Ishikawa (cell line): ENCODE measurements around the gene LRRC32.
A peak's percentile ranks its signal among the peaks of the same experiment; 100 is the strongest.

ENCODE experiments used
- CEBPB ChIP-seq: IDR thresholded peaks from 2 replicates; pipeline ENCODE4 v1.6.1; 2012
- CREB1 ChIP-seq: IDR thresholded peaks from 2 replicates; pipeline ENCODE4 v1.6.1; 2012; ENCODE audit warnings: low read depth
- EP300 ChIP-seq: IDR thresholded peaks from 2 replicates; pipeline ENCODE4 v1.6.1; 2012; ENCODE audit warnings: borderline replicate concordance
- FOXM1 ChIP-seq: IDR thresholded peaks from 2 replicates; pipeline ENCODE4 v1.6.1; 2012; ENCODE audit warnings: low read depth, borderline replicate concordance
- NFIC ChIP-seq: IDR thresholded peaks from 2 replicates; pipeline ENCODE4 v1.6.1; 2012
- RAD21 ChIP-seq: IDR thresholded peaks from 2 replicates; pipeline ENCODE4 v1.6.1; 2012; ENCODE audit warnings: low read depth
- TEAD4 ChIP-seq: IDR thresholded peaks from 2 replicates; pipeline ENCODE4 v1.6.1; 2012
- USF1 ChIP-seq: IDR thresholded peaks from 2 replicates; pipeline ENCODE4 v1.6.1; 2012
- ZBTB7A ChIP-seq: IDR thresholded peaks from 2 replicates; pipeline ENCODE4 v1.6.1; 2012; ENCODE audit warnings: low read depth
- TF ChIP-seq, protein P1 (sequence below): IDR thresholded peaks from 2 replicates; pipeline ENCODE4 v1.6.1; 2012
- TF ChIP-seq, protein P2 (sequence below): IDR thresholded peaks from 2 replicates; pipeline ENCODE4 v1.6.1; 2012; ENCODE audit warnings: low read depth, mild to moderate bottlenecking

DNA sequence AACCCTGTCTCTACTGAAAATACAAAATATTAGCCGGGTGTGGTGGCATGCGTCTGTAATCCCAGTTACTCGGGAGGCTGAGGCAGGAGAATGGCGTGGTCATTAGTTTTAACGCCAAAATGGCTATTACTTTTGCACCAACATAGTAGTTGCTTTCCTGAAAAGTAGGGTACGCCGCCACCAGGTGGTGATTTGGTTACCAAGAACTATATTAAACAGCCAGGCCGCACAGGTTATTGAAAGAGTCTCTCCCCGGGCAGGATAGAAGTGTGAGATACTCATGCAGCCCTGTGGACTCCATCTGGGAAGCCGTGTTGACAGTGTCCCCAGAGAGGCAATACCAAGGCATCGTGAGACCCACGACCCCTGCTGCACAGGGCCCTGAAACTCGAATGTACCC, 24.6 kb upstream of the LRRC32 start:
- TF ChIP-seq, protein P1, sequence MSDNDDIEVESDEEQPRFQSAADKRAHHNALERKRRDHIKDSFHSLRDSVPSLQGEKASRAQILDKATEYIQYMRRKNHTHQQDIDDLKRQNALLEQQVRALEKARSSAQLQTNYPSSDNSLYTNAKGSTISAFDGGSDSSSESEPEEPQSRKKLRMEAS = no peak
- TF ChIP-seq NFIC (no peak), CREB1 (no peak), ZBTB7A (no peak), EP300 (no peak), FOXM1 (no peak), CEBPB (no peak), RAD21 (peak; percentile 36; the same call in 1 of the 2 replicates), USF1 (no peak), TEAD4 (no peak)
- TF ChIP-seq, protein P2, sequence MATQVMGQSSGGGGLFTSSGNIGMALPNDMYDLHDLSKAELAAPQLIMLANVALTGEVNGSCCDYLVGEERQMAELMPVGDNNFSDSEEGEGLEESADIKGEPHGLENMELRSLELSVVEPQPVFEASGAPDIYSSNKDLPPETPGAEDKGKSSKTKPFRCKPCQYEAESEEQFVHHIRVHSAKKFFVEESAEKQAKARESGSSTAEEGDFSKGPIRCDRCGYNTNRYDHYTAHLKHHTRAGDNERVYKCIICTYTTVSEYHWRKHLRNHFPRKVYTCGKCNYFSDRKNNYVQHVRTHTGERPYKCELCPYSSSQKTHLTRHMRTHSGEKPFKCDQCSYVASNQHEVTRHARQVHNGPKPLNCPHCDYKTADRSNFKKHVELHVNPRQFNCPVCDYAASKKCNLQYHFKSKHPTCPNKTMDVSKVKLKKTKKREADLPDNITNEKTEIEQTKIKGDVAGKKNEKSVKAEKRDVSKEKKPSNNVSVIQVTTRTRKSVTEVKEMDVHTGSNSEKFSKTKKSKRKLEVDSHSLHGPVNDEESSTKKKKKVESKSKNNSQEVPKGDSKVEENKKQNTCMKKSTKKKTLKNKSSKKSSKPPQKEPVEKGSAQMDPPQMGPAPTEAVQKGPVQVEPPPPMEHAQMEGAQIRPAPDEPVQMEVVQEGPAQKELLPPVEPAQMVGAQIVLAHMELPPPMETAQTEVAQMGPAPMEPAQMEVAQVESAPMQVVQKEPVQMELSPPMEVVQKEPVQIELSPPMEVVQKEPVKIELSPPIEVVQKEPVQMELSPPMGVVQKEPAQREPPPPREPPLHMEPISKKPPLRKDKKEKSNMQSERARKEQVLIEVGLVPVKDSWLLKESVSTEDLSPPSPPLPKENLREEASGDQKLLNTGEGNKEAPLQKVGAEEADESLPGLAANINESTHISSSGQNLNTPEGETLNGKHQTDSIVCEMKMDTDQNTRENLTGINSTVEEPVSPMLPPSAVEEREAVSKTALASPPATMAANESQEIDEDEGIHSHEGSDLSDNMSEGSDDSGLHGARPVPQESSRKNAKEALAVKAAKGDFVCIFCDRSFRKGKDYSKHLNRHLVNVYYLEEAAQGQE = no peak
